ENCODE data around the gene FABP2.

GRCh38 chr4:119303587-119304305 lies 18.2 kb downstream of the FABP2 start:
- TF ChIP-seq CTCF (IDR thresholded peaks at IDR 0.05) (no peak), POLR2A (IDR thresholded peaks at IDR 0.05) (no peak)
